OCI-LY7 (cell line): ENCODE measurements around the gene PDE5A. TPM values are rescaled to one million over a fixed set of nuclear protein-coding genes. Genes with fewer than 3 reads are reported as not detected.

ENCODE experiments used
- BruUV-seq: library from RNA; stranded (reverse); fragments of 400-500 nt; replicated peaks from 2 replicates; lab custom pipeline; 2021; lab: Mats Ljungman, UMichigan
- CTCF ChIA-PET: fragments of 300-600 bp; sonication (Branson Sonifier 250); formaldehyde crosslinking; loops from one replicate; lab custom pipeline; 2022; ENCODE audit warnings: antibody characterized with exemption; ENCODE audit not compliant: unreplicated experiment; lab: Charles Lee
- POLR2A ChIA-PET: fragments of 300-600 bp; sonication (Branson Sonifier 250); formaldehyde crosslinking; loops from one replicate; lab custom pipeline; 2022; ENCODE audit warnings: antibody characterized with exemption; lab: Charles Lee
- DNase-seq: peaks from one replicate; pipeline ENCODE4 v3.0.0-alpha.2; 2015; ENCODE audit warnings: low spot score
- H2AFZ ChIP-seq: fragments of 200-600 bp; sonication (generic), shearing (Covaris generic); 2 replicates; pipeline ENCODE4 v1.6.1; 2014; ENCODE audit warnings: mild to moderate bottlenecking, antibody characterized with exemption, low read length, moderate library complexity
- H3K27ac ChIP-seq: fragments of 200-600 bp; sonication (generic); 2 replicates; pipeline ENCODE4 v1.5.1; 2014; ENCODE audit warnings: mixed run types, low read depth, mild to moderate bottlenecking, moderate library complexity, low read length, inconsistent platforms; ENCODE audit not compliant: poor library complexity, severe bottlenecking
- H3K36me3 ChIP-seq: fragments of 200-600 bp; sonication (generic); 2 replicates; pipeline ENCODE4 v1.6.1; 2014; ENCODE audit warnings: mild to moderate bottlenecking, antibody characterized with exemption, low read length, moderate library complexity, mixed read lengths; ENCODE audit not compliant: insufficient read depth
- H3K4me1 ChIP-seq: fragments of 200-600 bp; sonication (generic); 2 replicates; pipeline ENCODE4 v1.5.1; 2014; ENCODE audit warnings: mild to moderate bottlenecking, low read length; ENCODE audit not compliant: insufficient read depth, poor library complexity, severe bottlenecking
- H3K4me2 ChIP-seq: fragments of 200-600 bp; sonication (generic); 2 replicates; pipeline ENCODE4 v1.6.1; 2014; ENCODE audit warnings: mild to moderate bottlenecking, low read length
- H3K4me3 ChIP-seq: fragments of 200-600 bp; sonication (generic); 2 replicates; pipeline ENCODE4 v1.5.1; 2014; ENCODE audit warnings: mild to moderate bottlenecking, low read depth, low read length; ENCODE audit not compliant: poor library complexity, severe bottlenecking
- H3K79me2 ChIP-seq: fragments of 200-600 bp; sonication (generic); 2 replicates; pipeline ENCODE4 v1.6.1; 2016; ENCODE audit warnings: low read depth, mild to moderate bottlenecking, low read length, moderate library complexity, mixed read lengths; ENCODE audit not compliant: insufficient read depth
- H3K9me2 ChIP-seq: fragments of 200-600 bp; sonication (generic); 2 replicates; pipeline ENCODE4 v1.6.1; 2016; ENCODE audit warnings: mild to moderate bottlenecking, low read length, mixed read lengths; ENCODE audit not compliant: insufficient read depth
- H3K9me3 ChIP-seq: fragments of 200-600 bp; sonication (generic); 2 replicates; pipeline ENCODE4 v1.6.1; 2014; ENCODE audit warnings: mild to moderate bottlenecking, mixed run types, low read length, mixed read lengths
- H4K20me1 ChIP-seq: fragments of 200-600 bp; sonication (generic); 2 replicates; pipeline ENCODE4 v1.6.1; 2014; ENCODE audit warnings: mild to moderate bottlenecking, antibody characterized with exemption, low read length, moderate library complexity, mixed read lengths; ENCODE audit not compliant: insufficient read depth
- EZH2phosphoT487 ChIP-seq: fragments of 200-600 bp; sonication (generic); IDR thresholded peaks from 2 replicates; pipeline ENCODE4 v1.6.1; 2018; ENCODE audit warnings: low read depth, borderline replicate concordance, mild to moderate bottlenecking, mixed run types, antibody characterized with exemption, low read length, moderate library complexity, mixed read lengths
- intact Hi-C: fragments of 100-400 bp; cut with micrococcal nuclease; formaldehyde crosslinking; loops from one replicate; pipeline ENCODE4 v1.10.0; 2022; ENCODE audit not compliant: unreplicated experiment
- total RNA-seq, 2 experiments: library from RNA; depleted of rRNA in 1 of 2; stranded (reverse); fragments of >200 nt in 1 of 2; shearing (Covaris generic) in 1 of 2; gene quantifications; 2 replicates each; pipeline ENCODE4 v1.2.3, GENCODE V29; 2014 to 2022
- TF ChIP-seq, protein P1 (sequence below): fragments of 200-600 bp; sonication (generic); conservative IDR thresholded peaks from 2 replicates; pipeline ENCODE4 v1.5.1; 2014; ENCODE audit warnings: mild to moderate bottlenecking, antibody characterized with exemption, low read length, moderate library complexity, mixed read lengths

Gene PDE5A
- total RNA-seq, 2 experiments from 2014 or later, result 0.22 to 1.4 TPM

DNA sequence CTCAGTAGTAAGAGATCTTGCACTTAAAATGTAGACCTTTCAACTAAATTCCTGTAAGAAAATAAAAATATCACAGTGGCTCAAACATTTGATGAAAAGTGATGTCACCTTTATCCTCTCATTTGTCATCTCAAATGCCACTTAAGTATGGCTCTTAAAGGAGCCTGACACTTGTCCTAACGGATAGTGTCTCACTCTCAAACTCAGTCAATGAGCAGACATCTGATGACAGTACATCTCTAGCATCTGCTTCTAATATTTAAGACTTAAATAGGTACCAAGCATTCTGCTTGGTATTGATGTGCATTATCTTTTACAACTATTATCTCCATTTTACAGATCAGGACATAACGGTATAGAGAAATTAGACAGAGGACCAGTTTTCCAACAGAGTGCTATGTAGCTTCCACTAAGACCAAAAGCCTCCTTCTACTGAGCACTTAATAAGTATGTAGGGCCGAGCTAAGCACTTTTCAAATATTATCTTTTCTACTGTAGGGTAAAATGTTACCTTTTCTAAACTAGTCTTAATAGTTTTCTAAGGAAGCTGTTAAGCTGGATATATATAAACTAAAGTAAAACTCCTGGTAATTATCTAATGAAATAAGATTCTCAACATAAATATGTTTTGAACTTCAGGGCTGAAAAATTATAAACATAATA, 110.2 kb downstream of the PDE5A start:
- no peak for DNase-seq
- Histone ChIP-seq H3K79me2 (no peaks in the 10 kb centered on the region), H2AFZ (no peak overlapping the region), H3K9me2 (no peaks in the 10 kb centered on the region), H3K4me1 (no peaks in the 10 kb centered on the region), H3K9me3 (no peaks in the 10 kb centered on the region), H4K20me1 (no peaks in the 10 kb centered on the region), H3K27ac (no peak overlapping the region), H3K4me2 (no peak overlapping the region), H3K36me3 (peaks cover 36% of the 10 kb centered on the region), H3K4me3 (no peak overlapping the region)
- no TSS peak for BruUV-seq
- no peak for TF ChIP-seq EZH2phosphoT487
- TF ChIP-seq, protein P1, sequence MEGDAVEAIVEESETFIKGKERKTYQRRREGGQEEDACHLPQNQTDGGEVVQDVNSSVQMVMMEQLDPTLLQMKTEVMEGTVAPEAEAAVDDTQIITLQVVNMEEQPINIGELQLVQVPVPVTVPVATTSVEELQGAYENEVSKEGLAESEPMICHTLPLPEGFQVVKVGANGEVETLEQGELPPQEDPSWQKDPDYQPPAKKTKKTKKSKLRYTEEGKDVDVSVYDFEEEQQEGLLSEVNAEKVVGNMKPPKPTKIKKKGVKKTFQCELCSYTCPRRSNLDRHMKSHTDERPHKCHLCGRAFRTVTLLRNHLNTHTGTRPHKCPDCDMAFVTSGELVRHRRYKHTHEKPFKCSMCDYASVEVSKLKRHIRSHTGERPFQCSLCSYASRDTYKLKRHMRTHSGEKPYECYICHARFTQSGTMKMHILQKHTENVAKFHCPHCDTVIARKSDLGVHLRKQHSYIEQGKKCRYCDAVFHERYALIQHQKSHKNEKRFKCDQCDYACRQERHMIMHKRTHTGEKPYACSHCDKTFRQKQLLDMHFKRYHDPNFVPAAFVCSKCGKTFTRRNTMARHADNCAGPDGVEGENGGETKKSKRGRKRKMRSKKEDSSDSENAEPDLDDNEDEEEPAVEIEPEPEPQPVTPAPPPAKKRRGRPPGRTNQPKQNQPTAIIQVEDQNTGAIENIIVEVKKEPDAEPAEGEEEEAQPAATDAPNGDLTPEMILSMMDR, result no peak
- ChIA-PET CTCF (no interaction called here), POLR2A (interaction anchor here (0.6 to 1.1 kb wide), 3 partner anchors 21 to 628 kb away, joined by 3 to 5 read pairs (median 3); no protein-coding TSS in a partner anchor)
- intact Hi-C loops, result no loop called here

DNA sequence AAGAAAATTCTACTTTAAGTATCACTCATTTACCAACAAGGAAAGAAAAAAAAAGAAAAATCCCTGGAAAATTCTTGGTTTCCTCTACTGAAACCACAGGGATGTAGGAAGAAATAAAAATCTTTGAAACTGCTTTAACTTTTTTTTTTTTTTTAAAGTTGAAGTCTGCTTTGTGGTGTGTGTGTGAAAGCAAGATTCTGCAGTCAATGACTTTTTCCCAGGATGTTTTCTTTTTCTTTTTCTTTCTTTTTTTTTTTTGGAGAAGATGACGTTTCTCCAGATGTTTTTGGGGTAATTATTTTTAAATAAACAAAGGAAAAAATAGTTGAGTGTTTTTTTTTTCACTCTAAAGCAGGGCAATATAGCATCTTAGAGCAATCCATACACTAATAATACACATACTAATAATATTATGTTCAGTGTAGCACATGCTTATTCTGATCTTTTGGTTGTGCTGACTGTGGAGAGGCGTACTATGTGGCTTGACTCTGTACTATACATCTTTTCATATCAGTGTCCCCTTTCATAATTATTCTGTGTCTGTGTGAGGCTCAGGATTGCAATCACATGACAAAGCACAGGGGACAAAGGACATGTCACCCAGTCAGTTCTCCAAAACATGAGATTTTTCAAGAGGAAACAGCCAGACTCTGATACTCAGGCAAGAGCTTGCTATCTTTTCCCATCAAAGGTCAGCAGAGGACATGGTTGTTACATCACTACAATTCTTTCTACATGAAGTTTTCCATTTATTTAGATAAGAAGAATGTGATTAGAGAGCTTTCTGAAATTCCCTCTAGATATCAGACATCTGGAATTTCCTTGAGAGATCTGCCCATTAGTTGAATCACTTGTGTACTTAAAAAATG, 111.0 kb downstream of the PDE5A start:
- CTCF ChIA-PET, result no interaction called here
- no peak for TF ChIP-seq EZH2phosphoT487
- TF ChIP-seq, protein P1, result no peak
- H3K79me2 ChIP-seq, result no peaks in the 10 kb centered on the region
- no TSS peak for BruUV-seq
- H3K4me3 ChIP-seq, result no peak overlapping the region
- H3K4me1 ChIP-seq, result no peaks in the 10 kb centered on the region
- H3K9me2 ChIP-seq, result no peaks in the 10 kb centered on the region
- no peaks in the 10 kb centered on the region for H3K9me3 ChIP-seq
- no peak overlapping the region for H3K4me2 ChIP-seq
- intact Hi-C loops, result no loop called here
- DNase-seq, result no peak
- H3K36me3 ChIP-seq, result peaks cover 37% of the 10 kb centered on the region
- no peaks in the 10 kb centered on the region for H4K20me1 ChIP-seq
- H3K27ac ChIP-seq, result no peak overlapping the region
- H2AFZ ChIP-seq, result no peak overlapping the region
- POLR2A ChIA-PET, result interaction anchor here (0.5 to 1.1 kb wide), 3 partner anchors 22 to 1492 kb away, joined by 3 read pairs; no protein-coding TSS in a partner anchor
